Trophoblast cell (in vitro differentiated cells and primary cell): ENCODE measurements around the gene CYSTM1.

Experiments used
- DNase-seq, 2 donors: peaks; one replicate each; pipeline ENCODE4 v3.0.0-alpha.2; 2016
- H2AFZ ChIP-seq: 2 replicates; pipeline ENCODE4 v1.6.1; 2013; ENCODE audit warnings: low read length, moderate library complexity, mild to moderate bottlenecking; ENCODE audit not compliant: insufficient read depth, poor library complexity
- H2AK5ac ChIP-seq: 2 replicates; pipeline ENCODE4 v1.6.1; 2013; ENCODE audit warnings: mild to moderate bottlenecking, low read length
- H2BK120ac ChIP-seq: 2 replicates; pipeline ENCODE4 v1.6.1; 2013; ENCODE audit warnings: low read length, mild to moderate bottlenecking, moderate library complexity; ENCODE audit not compliant: insufficient read depth, poor library complexity
- H2BK12ac ChIP-seq: 2 replicates; pipeline ENCODE4 v1.6.1; 2013; ENCODE audit warnings: mild to moderate bottlenecking, low read length, moderate library complexity
- H2BK5ac ChIP-seq: 2 replicates; pipeline ENCODE4 v1.6.1; 2013; ENCODE audit warnings: low read length, low read depth, moderate library complexity, mild to moderate bottlenecking; ENCODE audit not compliant: poor library complexity
- H3K14ac ChIP-seq: 2 replicates; pipeline ENCODE4 v1.6.1; 2013; ENCODE audit warnings: mild to moderate bottlenecking, low read length
- H3K18ac ChIP-seq: 2 replicates; pipeline ENCODE4 v1.6.1; 2013; ENCODE audit warnings: mild to moderate bottlenecking, low read length
- H3K23ac ChIP-seq: 2 replicates; pipeline ENCODE4 v1.6.1; 2013; ENCODE audit warnings: low read length
- H3K27ac ChIP-seq: 2 replicates; pipeline ENCODE4 v1.5.1; 2013; ENCODE audit warnings: low read depth, mild to moderate bottlenecking, inconsistent platforms, low read length, moderate library complexity
- H3K27me3 ChIP-seq: 2 replicates; pipeline ENCODE4 v1.6.1; 2013; ENCODE audit warnings: inconsistent platforms, mild to moderate bottlenecking, low read length, moderate library complexity; ENCODE audit not compliant: insufficient read depth
- H3K36me3 ChIP-seq, 2 experiments: 1 replicate in 1 of 2; 2 replicates in 1 of 2; pipeline ENCODE4 v1.6.1; 2013; ENCODE audit warnings: low read length in 2 of 2, mild to moderate bottlenecking in 2 of 2, moderate library complexity in 1 of 2; ENCODE audit not compliant: insufficient read depth in 2 of 2, control insufficient read depth in 1 of 2
- H3K4ac ChIP-seq: 2 replicates; pipeline ENCODE4 v1.6.1; 2013; ENCODE audit warnings: low read depth, mild to moderate bottlenecking, low read length, moderate library complexity
- H3K4me1 ChIP-seq, 2 experiments: 1 replicate in 1 of 2; 2 replicates in 1 of 2; pipeline ENCODE4 v1.6.1; 2013; ENCODE audit warnings: low read length in 2 of 2, mild to moderate bottlenecking in 2 of 2, moderate library complexity in 1 of 2; ENCODE audit not compliant: insufficient read depth in 2 of 2, control insufficient read depth in 1 of 2
- H3K4me2 ChIP-seq: 2 replicates; pipeline ENCODE4 v1.6.1; 2013; ENCODE audit warnings: inconsistent platforms, mild to moderate bottlenecking, low read length, moderate library complexity
- H3K4me3 ChIP-seq: 2 replicates; pipeline ENCODE4 v1.5.1; 2013; ENCODE audit warnings: mild to moderate bottlenecking, low read depth, low read length, inconsistent platforms
- H3K79me1 ChIP-seq: one replicate; pipeline ENCODE4 v1.6.1; 2013; ENCODE audit warnings: low read length
- H3K79me2 ChIP-seq: 2 replicates; pipeline ENCODE4 v1.6.1; 2013; ENCODE audit warnings: low read length, mild to moderate bottlenecking; ENCODE audit not compliant: control insufficient read depth, insufficient read depth, poor library complexity
- H3K9ac ChIP-seq: 2 replicates; pipeline ENCODE4 v1.6.1; 2013; ENCODE audit warnings: mild to moderate bottlenecking, low read length
- H3K9me3 ChIP-seq: 2 replicates; pipeline ENCODE4 v1.6.1; 2013; ENCODE audit warnings: low read depth, mild to moderate bottlenecking, control low read depth, inconsistent platforms, low read length; ENCODE audit not compliant: insufficient read depth
- H4K12ac ChIP-seq: 2 replicates; pipeline ENCODE4 v1.6.1; 2013; ENCODE audit warnings: low read depth, mild to moderate bottlenecking, low read length, moderate library complexity
- H4K8ac ChIP-seq: 2 replicates; pipeline ENCODE4 v1.6.1; 2013; ENCODE audit warnings: low read depth, mild to moderate bottlenecking, low read length, moderate library complexity
- H4K91ac ChIP-seq: one replicate; pipeline ENCODE4 v1.6.1; 2013; ENCODE audit warnings: low read depth, mild to moderate bottlenecking, low read length, moderate library complexity
- WGBS: extraction: QIAGEN DNeasy Blood & Tissue Kit; methylation state at CpG from one replicate; pipeline ENCODE4 v1.1.7; 2013; ENCODE audit warnings: missing lambda C conversion rate; ENCODE audit not compliant: insufficient read length, insufficient coverage; ENCODE audit errors: extremely low coverage; 5-methylcytosine and 5-hydroxymethylcytosine counted together

Gene CYSTM1

GRCh38 chr5:140253985-140254384 lies 79.0 kb downstream of the CYSTM1 start:
- no peak overlapping the region for H2AK5ac ChIP-seq
- H4K12ac ChIP-seq = no peak overlapping the region
- no peaks in the 10 kb centered on the region for H3K9me3 ChIP-seq
- no peak overlapping the region for H3K18ac ChIP-seq
- WGBS = no CpG with 5 or more reads among the region's 4 CpGs
- H4K8ac ChIP-seq = no peak overlapping the region
- H3K14ac ChIP-seq = no peak overlapping the region
- H3K27ac ChIP-seq = no peak overlapping the region
- H4K91ac ChIP-seq = no peak overlapping the region
- H3K4ac ChIP-seq = no peak overlapping the region
- H2AFZ ChIP-seq = no peak overlapping the region
- no peak overlapping the region for H3K9ac ChIP-seq
- H3K4me1 ChIP-seq = peaks cover 11 to 17% of the 10 kb centered on the region in 2 experiments
- no peaks in the 10 kb centered on the region for H3K79me2 ChIP-seq
- no peak overlapping the region for H3K4me3 ChIP-seq
- H3K36me3 ChIP-seq = peaks cover 0 to 6% of the 10 kb centered on the region in 2 experiments
- no peak overlapping the region for H2BK120ac ChIP-seq
- H3K27me3 ChIP-seq = no peaks in the 10 kb centered on the region
- no peak for DNase-seq
- H3K23ac ChIP-seq = no peak overlapping the region
- H3K79me1 ChIP-seq = no peaks in the 10 kb centered on the region
- no peak overlapping the region for H3K4me2 ChIP-seq
- H2BK12ac ChIP-seq = no peak overlapping the region
- no peak overlapping the region for H2BK5ac ChIP-seq

GRCh38 chr5:140255460-140256157 lies 80.6 kb downstream of the CYSTM1 start:
- H2AFZ ChIP-seq = no peak overlapping the region
- H3K9ac ChIP-seq = no peak overlapping the region
- H3K79me2 ChIP-seq = no peaks in the 10 kb centered on the region
- H3K18ac ChIP-seq = no peak overlapping the region
- peaks cover 9 to 18% of the 10 kb centered on the region in 2 experiments for H3K4me1 ChIP-seq
- peaks cover 0 to 6% of the 10 kb centered on the region in 2 experiments for H3K36me3 ChIP-seq
- WGBS = no CpG with 5 or more reads among the region's 4 CpGs
- no peak overlapping the region for H2AK5ac ChIP-seq
- H3K4ac ChIP-seq = no peak overlapping the region
- H3K4me2 ChIP-seq = no peak overlapping the region
- no peak overlapping the region for H4K12ac ChIP-seq
- H3K4me3 ChIP-seq = no peak overlapping the region
- H4K8ac ChIP-seq = no peak overlapping the region
- no peak for DNase-seq
- no peak overlapping the region for H2BK5ac ChIP-seq
- H2BK12ac ChIP-seq = no peak overlapping the region
- no peak overlapping the region for H4K91ac ChIP-seq
- H3K79me1 ChIP-seq = no peaks in the 10 kb centered on the region
- H3K9me3 ChIP-seq = no peaks in the 10 kb centered on the region
- H3K27me3 ChIP-seq = no peaks in the 10 kb centered on the region
- H3K23ac ChIP-seq = no peak overlapping the region
- no peak overlapping the region for H3K14ac ChIP-seq
- no peak overlapping the region for H2BK120ac ChIP-seq
- H3K27ac ChIP-seq = no peak overlapping the region

DNA sequence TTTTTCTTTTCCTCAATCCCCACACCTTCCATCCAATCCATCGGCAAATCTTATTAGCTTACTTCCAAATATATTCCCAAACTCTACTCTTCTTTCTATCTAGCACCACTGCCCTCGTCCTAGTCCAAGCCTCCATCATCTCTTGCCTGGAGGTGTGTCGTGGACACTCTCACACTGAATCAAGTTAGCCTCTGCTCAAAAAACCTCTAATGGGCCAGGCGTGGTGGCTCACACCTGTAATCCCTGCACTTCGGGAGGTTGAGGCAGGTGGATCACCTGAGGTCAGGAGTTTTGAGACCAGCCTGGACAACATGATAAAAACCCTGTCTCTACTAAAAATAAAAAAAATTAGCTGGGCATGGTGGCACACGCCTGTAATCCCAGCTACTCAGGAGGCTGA lies 81.7 kb downstream of the CYSTM1 start:
- Histone ChIP-seq H3K9ac (no peak overlapping the region), H3K23ac (no peak overlapping the region), H3K27ac (no peak overlapping the region), H3K36me3 (peaks cover 0 to 6% of the 10 kb centered on the region in 2 experiments), H4K12ac (no peak overlapping the region), H2BK12ac (no peak overlapping the region), H4K91ac (no peak overlapping the region), H3K27me3 (no peaks in the 10 kb centered on the region), H3K4ac (no peak overlapping the region), H2BK120ac (no peak overlapping the region), H3K4me3 (no peak overlapping the region), H3K4me2 (no peak overlapping the region), H3K79me1 (no peaks in the 10 kb centered on the region), H2AK5ac (no peak overlapping the region), H3K18ac (no peak overlapping the region), H3K9me3 (no peaks in the 10 kb centered on the region), H3K14ac (no peak overlapping the region), H3K4me1 (peaks cover 9 to 16% of the 10 kb centered on the region in 2 experiments), H2AFZ (no peak overlapping the region), H2BK5ac (no peak overlapping the region), H3K79me2 (no peaks in the 10 kb centered on the region), H4K8ac (no peak overlapping the region)
- no peak for DNase-seq
- WGBS = 100% methylated on average over 2 of the region's 6 CpGs

- H4K8ac ChIP-seq = no peak overlapping the region
- H2BK120ac ChIP-seq = no peak overlapping the region
- H4K12ac ChIP-seq = no peak overlapping the region
- whole genome bisulfite sequencing = no CpG with 5 or more reads among the region's 3 CpGs
- no peak overlapping the region for H3K27ac ChIP-seq
- no peak overlapping the region for H3K18ac ChIP-seq
- peaks cover 0 to 7% of the 10 kb centered on the region in 2 experiments for H3K4me1 ChIP-seq
- H3K27me3 ChIP-seq = no peaks in the 10 kb centered on the region
- H2BK5ac ChIP-seq = no peak overlapping the region
- H2BK12ac ChIP-seq = no peak overlapping the region
- peaks cover 0 to 6% of the 10 kb centered on the region in 2 experiments for H3K36me3 ChIP-seq
- H4K91ac ChIP-seq = no peak overlapping the region
- no peaks in the 10 kb centered on the region for H3K9me3 ChIP-seq
- no peak overlapping the region for H3K14ac ChIP-seq
- H3K9ac ChIP-seq = no peak overlapping the region
- H3K4me2 ChIP-seq = no peak overlapping the region
- no peak overlapping the region for H3K4me3 ChIP-seq
- H3K79me2 ChIP-seq = no peaks in the 10 kb centered on the region
- H2AFZ ChIP-seq = no peak overlapping the region
- no peak for DNase-seq
- no peaks in the 10 kb centered on the region for H3K79me1 ChIP-seq
- no peak overlapping the region for H2AK5ac ChIP-seq
- no peak overlapping the region for H3K4ac ChIP-seq
- no peak overlapping the region for H3K23ac ChIP-seq
Observed at GRCh38 chr5:140258016-140258415, 83.0 kb downstream of the CYSTM1 start.
